Measurements from ENCODE around the gene SPOCK3.

The SPOCK3 gene

DNA sequence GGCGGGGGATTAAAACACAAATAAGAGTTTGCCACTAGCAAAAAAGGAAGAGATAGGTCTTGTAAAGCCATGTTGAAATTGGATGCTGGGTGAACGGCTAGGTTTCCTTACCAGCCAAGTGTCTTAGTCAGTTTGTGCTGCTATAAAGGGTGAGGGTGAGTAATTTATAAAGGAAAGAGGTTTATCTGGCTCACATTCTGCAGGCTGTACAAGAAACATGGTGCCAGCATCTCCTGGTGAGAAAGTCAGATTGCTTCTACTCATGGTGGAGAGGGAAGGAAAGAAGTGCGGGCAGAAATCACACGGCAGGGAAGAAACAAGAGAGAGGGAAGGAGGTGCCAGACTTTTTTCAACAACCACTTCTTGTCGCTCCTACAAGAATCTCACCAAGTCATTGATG, 507.5 kb downstream of the SPOCK3 start:
- no peak for TF ChIP-seq TCF12 (IDR thresholded peaks at IDR 0.05; ENCODE audit: low read depth)
- TF ChIP-seq YY1 (IDR thresholded peaks at IDR 0.05; ENCODE audit: low read depth) = no peak
- TF ChIP-seq, protein P1, sequence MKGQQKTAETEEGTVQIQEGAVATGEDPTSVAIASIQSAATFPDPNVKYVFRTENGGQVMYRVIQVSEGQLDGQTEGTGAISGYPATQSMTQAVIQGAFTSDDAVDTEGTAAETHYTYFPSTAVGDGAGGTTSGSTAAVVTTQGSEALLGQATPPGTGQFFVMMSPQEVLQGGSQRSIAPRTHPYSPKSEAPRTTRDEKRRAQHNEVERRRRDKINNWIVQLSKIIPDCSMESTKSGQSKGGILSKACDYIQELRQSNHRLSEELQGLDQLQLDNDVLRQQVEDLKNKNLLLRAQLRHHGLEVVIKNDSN (IDR thresholded peaks at IDR 0.05) = no peak
- TF ChIP-seq, protein P2, sequence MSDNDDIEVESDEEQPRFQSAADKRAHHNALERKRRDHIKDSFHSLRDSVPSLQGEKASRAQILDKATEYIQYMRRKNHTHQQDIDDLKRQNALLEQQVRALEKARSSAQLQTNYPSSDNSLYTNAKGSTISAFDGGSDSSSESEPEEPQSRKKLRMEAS (IDR thresholded peaks at IDR 0.05) = no peak
- TF ChIP-seq TEAD4 (IDR thresholded peaks at IDR 0.05) = no peak
- TF ChIP-seq FOXM1 (IDR thresholded peaks at IDR 0.05; ENCODE audit: borderline replicate concordance, low read depth) = no peak
- no peak for TF ChIP-seq RAD21 (IDR thresholded peaks at IDR 0.05; ENCODE audit: low read depth)
- no peak for TF ChIP-seq EP300 (IDR thresholded peaks at IDR 0.05; ENCODE audit: borderline replicate concordance)

DNA sequence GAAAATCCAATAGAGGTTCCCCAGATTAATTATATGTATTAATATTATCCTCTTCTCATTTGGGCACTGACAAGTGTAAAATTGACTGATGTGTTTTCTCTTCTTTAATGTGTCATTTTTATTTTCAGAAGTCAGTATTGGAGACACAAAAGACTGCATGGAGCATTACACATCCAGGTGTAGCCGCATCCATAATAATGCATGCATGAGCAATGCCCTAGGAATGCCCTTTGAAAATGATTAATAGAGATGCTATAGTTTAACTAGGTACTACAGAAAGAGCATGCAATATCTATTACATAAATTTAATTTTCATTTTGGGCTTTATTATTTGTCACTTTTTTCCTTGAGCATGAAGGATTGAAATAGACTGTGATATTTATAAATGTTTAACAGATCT, 509.9 kb downstream of the SPOCK3 start:
- TF ChIP-seq CREB1 (IDR thresholded peaks at IDR 0.05; ENCODE audit: low read depth) (no peak), YY1 (IDR thresholded peaks at IDR 0.05; ENCODE audit: low read depth) (no peak), TEAD4 (IDR thresholded peaks at IDR 0.05) (no peak), EP300 (IDR thresholded peaks at IDR 0.05; ENCODE audit: borderline replicate concordance) (no peak), TCF12 (IDR thresholded peaks at IDR 0.05; ENCODE audit: low read depth) (no peak), EGR1 (IDR thresholded peaks at IDR 0.05) (no peak), FOXM1 (IDR thresholded peaks at IDR 0.05; ENCODE audit: borderline replicate concordance, low read depth) (no peak), CEBPB (IDR thresholded peaks at IDR 0.05) (no peak), NFIC (IDR thresholded peaks at IDR 0.05) (no peak), ZBTB7A (IDR thresholded peaks at IDR 0.05; ENCODE audit: low read depth) (no peak), RAD21 (IDR thresholded peaks at IDR 0.05; ENCODE audit: low read depth) (no peak)
- TF ChIP-seq, protein P3, sequence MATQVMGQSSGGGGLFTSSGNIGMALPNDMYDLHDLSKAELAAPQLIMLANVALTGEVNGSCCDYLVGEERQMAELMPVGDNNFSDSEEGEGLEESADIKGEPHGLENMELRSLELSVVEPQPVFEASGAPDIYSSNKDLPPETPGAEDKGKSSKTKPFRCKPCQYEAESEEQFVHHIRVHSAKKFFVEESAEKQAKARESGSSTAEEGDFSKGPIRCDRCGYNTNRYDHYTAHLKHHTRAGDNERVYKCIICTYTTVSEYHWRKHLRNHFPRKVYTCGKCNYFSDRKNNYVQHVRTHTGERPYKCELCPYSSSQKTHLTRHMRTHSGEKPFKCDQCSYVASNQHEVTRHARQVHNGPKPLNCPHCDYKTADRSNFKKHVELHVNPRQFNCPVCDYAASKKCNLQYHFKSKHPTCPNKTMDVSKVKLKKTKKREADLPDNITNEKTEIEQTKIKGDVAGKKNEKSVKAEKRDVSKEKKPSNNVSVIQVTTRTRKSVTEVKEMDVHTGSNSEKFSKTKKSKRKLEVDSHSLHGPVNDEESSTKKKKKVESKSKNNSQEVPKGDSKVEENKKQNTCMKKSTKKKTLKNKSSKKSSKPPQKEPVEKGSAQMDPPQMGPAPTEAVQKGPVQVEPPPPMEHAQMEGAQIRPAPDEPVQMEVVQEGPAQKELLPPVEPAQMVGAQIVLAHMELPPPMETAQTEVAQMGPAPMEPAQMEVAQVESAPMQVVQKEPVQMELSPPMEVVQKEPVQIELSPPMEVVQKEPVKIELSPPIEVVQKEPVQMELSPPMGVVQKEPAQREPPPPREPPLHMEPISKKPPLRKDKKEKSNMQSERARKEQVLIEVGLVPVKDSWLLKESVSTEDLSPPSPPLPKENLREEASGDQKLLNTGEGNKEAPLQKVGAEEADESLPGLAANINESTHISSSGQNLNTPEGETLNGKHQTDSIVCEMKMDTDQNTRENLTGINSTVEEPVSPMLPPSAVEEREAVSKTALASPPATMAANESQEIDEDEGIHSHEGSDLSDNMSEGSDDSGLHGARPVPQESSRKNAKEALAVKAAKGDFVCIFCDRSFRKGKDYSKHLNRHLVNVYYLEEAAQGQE (IDR thresholded peaks at IDR 0.05; ENCODE audit: low read depth) = no peak
- TF ChIP-seq, protein P2 (IDR thresholded peaks at IDR 0.05) = no peak

DNA sequence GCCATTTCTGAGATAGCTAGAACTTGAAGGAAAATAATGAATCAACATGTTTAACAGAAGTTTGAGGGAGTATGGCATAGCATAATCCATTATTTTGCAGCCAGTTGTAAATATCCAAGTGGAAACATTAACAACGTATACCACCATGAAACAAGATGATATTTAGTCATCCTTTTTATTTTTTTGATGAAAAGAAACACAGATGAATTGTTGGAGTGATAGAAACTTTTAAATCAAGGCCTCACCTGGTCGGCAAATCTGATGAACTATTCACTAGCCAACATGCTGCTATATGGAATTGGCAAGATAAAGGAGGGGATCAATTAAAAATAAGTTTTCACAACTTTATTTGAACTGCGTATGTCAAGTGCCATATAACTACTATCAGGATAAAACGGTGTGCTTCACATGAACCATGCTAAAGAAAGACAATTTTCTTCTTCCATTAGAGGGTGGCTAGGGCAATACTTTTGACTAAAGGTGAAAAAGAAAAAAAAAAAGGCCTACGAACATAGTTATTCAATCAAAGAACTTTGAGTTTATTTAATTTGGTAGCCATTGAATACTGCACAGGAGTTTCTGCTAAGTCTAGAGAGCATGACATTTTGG, 510.7 kb downstream of the SPOCK3 start:
- TF ChIP-seq, protein P2 (IDR thresholded peaks at IDR 0.05) = no peak
- TF ChIP-seq, protein P3 (IDR thresholded peaks at IDR 0.05; ENCODE audit: low read depth) = no peak

DNA sequence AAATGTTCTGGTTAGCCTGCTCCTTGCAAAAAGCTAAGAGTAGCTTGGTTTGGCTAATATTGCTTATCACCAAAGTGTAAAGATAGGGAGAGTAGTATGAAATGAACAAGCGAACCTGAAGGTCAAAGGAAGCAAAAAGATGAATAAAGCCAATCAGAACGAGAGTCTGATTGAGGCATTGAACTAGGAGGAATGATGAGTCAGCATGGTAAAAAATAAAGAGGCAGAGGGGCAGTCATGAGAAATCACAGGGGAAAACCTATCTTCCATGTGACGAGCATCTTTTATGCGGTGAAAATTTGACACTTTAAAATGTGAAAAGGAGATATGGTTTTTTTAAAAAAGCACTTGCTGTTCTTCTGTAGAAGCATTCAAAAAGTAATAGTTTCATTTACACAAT, 533.7 kb downstream of the SPOCK3 start:
- no peak for TF ChIP-seq CREB1 (IDR thresholded peaks at IDR 0.05; ENCODE audit: low read depth)
- no peak for TF ChIP-seq TEAD4 (IDR thresholded peaks at IDR 0.05)
- no peak for TF ChIP-seq EP300 (IDR thresholded peaks at IDR 0.05; ENCODE audit: borderline replicate concordance)
- TF ChIP-seq, protein P3 (IDR thresholded peaks at IDR 0.05; ENCODE audit: low read depth) = no peak
- TF ChIP-seq, protein P2 (IDR thresholded peaks at IDR 0.05) = no peak
- TF ChIP-seq CEBPB (IDR thresholded peaks at IDR 0.05) = no peak
- TF ChIP-seq YY1 (IDR thresholded peaks at IDR 0.05; ENCODE audit: low read depth) = no peak
- TF ChIP-seq TAF1 (IDR thresholded peaks at IDR 0.05; ENCODE audit: low read depth) = no peak
- TF ChIP-seq FOXM1 (IDR thresholded peaks at IDR 0.05; ENCODE audit: borderline replicate concordance, low read depth) = no peak
- no peak for TF ChIP-seq NFIC (IDR thresholded peaks at IDR 0.05)
- no peak for TF ChIP-seq RAD21 (IDR thresholded peaks at IDR 0.05; ENCODE audit: low read depth)
- TF ChIP-seq ZBTB7A (IDR thresholded peaks at IDR 0.05; ENCODE audit: low read depth) = no peak
- TF ChIP-seq TCF12 (IDR thresholded peaks at IDR 0.05; ENCODE audit: low read depth) = no peak
- TF ChIP-seq, protein P1 (IDR thresholded peaks at IDR 0.05) = no peak
- TF ChIP-seq EGR1 (IDR thresholded peaks at IDR 0.05) = no peak
